HEK293 (cell line): ENCODE measurements around the gene KRTAP20-2.

Experiments
- CTCF ChIA-PET: fragments of 350-600 bp; formaldehyde crosslinking; extraction: SDS; loops from one replicate; lab custom pipeline; 2021; ENCODE audit warnings: antibody characterized with exemption; lab: Yijun Ruan, JAX
- POLR2A ChIA-PET: fragments of 300-600 bp; formaldehyde crosslinking; extraction: SDS; loops from one replicate; lab custom pipeline; 2020; ENCODE audit warnings: antibody characterized with exemption, inconsistent platforms; lab: Yijun Ruan, JAX
- H3K27ac ChIP-seq: fragments of 200-500 bp; sonication (Bioruptor generic); 2 replicates; pipeline ENCODE4 v1.5.1; 2014; ENCODE audit warnings: low read depth, low read length, control low read depth, inconsistent platforms; ENCODE audit errors: extremely low read depth
- H3K36me3 ChIP-seq, 2 experiments: fragments of 200-500 bp in 1 of 2; sonication (Bioruptor generic) in 1 of 2; 1 replicate in 1 of 2; 2 replicates in 1 of 2; pipeline ENCODE4 v1.5.1; 2014 to 2017; ENCODE audit warnings: inconsistent platforms in 2 of 2, low read length in 2 of 2; ENCODE audit not compliant: control insufficient read depth in 2 of 2, insufficient read depth in 1 of 2
- H3K4me1 ChIP-seq: fragments of 200-500 bp; sonication (Bioruptor generic); 2 replicates; pipeline ENCODE4 v1.5.1; 2014; ENCODE audit warnings: mild to moderate bottlenecking, low read length, inconsistent platforms; ENCODE audit not compliant: control insufficient read depth, insufficient read depth
- H3K4me3 ChIP-seq: 2 replicates; pipeline ENCODE4 v1.5.1; 2011; ENCODE audit warnings: low read depth, mild to moderate bottlenecking, control low read depth, low read length, moderate library complexity
- H3K9me3 ChIP-seq: fragments of 200-500 bp; sonication (Bioruptor generic); 2 replicates; pipeline ENCODE4 v1.5.1; 2014; ENCODE audit warnings: low read depth, low read length, inconsistent platforms; ENCODE audit not compliant: control insufficient read depth, insufficient read depth
- GLI4 ChIP-seq: fragments of 450-650 bp; formaldehyde crosslinking; IDR thresholded peaks from 2 replicates; pipeline ENCODE4 v1.5.1; 2016; ENCODE audit warnings: missing biosample characterization, missing genetic modification characterization
- KLF16 ChIP-seq: fragments of 450-650 bp; formaldehyde crosslinking; IDR thresholded peaks from 2 replicates; pipeline ENCODE4 v1.5.1; 2017; ENCODE audit warnings: missing biosample characterization, missing genetic modification characterization
- KLF9 ChIP-seq: fragments of 450-650 bp; formaldehyde crosslinking; IDR thresholded peaks from 2 replicates; pipeline ENCODE4 v1.5.1; 2016; ENCODE audit warnings: missing biosample characterization, missing genetic modification characterization, low read depth
- SCRT2 ChIP-seq: fragments of 450-650 bp; formaldehyde crosslinking; IDR thresholded peaks from 2 replicates; pipeline ENCODE4 v1.5.1; 2016; ENCODE audit warnings: missing biosample characterization, missing genetic modification characterization
- ZNF112 ChIP-seq: fragments of 450-650 bp; formaldehyde crosslinking; IDR thresholded peaks from 2 replicates; pipeline ENCODE4 v1.5.0; 2017; ENCODE audit warnings: missing biosample characterization, missing genetic modification characterization
- ZNF23 ChIP-seq: fragments of 450-650 bp; formaldehyde crosslinking; IDR thresholded peaks from 2 replicates; pipeline ENCODE4 v1.5.1; 2016; ENCODE audit warnings: missing biosample characterization, missing genetic modification characterization, borderline replicate concordance
- ZNF24 ChIP-seq: fragments of 450-650 bp; formaldehyde crosslinking; IDR thresholded peaks from 2 replicates; pipeline ENCODE4 v1.5.1; 2016; ENCODE audit warnings: missing biosample characterization, missing genetic modification characterization
- ZNF266 ChIP-seq: fragments of 450-650 bp; formaldehyde crosslinking; IDR thresholded peaks from 2 replicates; pipeline ENCODE4 v1.5.1; 2016; ENCODE audit warnings: missing biosample characterization, missing genetic modification characterization, low read depth
- ZNF426 ChIP-seq: fragments of 450-650 bp; formaldehyde crosslinking; IDR thresholded peaks from 2 replicates; pipeline ENCODE4 v1.5.1; 2017; ENCODE audit warnings: missing biosample characterization, missing genetic modification characterization, mild to moderate bottlenecking, inconsistent platforms, moderate library complexity
- ZNF48 ChIP-seq: fragments of 450-650 bp; formaldehyde crosslinking; IDR thresholded peaks from 2 replicates; pipeline ENCODE4 v1.5.1; 2016; ENCODE audit warnings: missing biosample characterization, missing genetic modification characterization
- ZNF501 ChIP-seq: fragments of 450-650 bp; formaldehyde crosslinking; IDR thresholded peaks from 2 replicates; pipeline ENCODE4 v1.5.1; 2016; ENCODE audit warnings: missing biosample characterization, missing genetic modification characterization
- ZNF621 ChIP-seq: fragments of 450-650 bp; formaldehyde crosslinking; IDR thresholded peaks from 2 replicates; pipeline ENCODE4 v1.5.1; 2017; ENCODE audit warnings: missing biosample characterization, missing genetic modification characterization
- ZNF639 ChIP-seq: fragments of 450-650 bp; formaldehyde crosslinking; IDR thresholded peaks from 2 replicates; pipeline ENCODE4 v1.5.1; 2016; ENCODE audit warnings: missing biosample characterization, missing genetic modification characterization
- ZNF701 ChIP-seq: fragments of 450-650 bp; formaldehyde crosslinking; IDR thresholded peaks from 2 replicates; pipeline ENCODE4 v1.5.1; 2016; ENCODE audit warnings: missing biosample characterization, missing genetic modification characterization
- ZNF768 ChIP-seq: fragments of 450-650 bp; formaldehyde crosslinking; IDR thresholded peaks from 2 replicates; pipeline ENCODE4 v1.5.1; 2018; ENCODE audit warnings: missing biosample characterization, mild to moderate bottlenecking, missing genetic modification characterization
- ZNF777 ChIP-seq: fragments of 450-650 bp; formaldehyde crosslinking; IDR thresholded peaks from 2 replicates; pipeline ENCODE4 v1.5.1; 2017; ENCODE audit warnings: missing biosample characterization, missing genetic modification characterization, borderline replicate concordance
- TF ChIP-seq, protein P1 (sequence below): fragments of 450-650 bp; IDR thresholded peaks from 2 replicates; pipeline ENCODE4 v1.5.1; 2018; ENCODE audit warnings: missing biosample characterization, missing genetic modification characterization
- TF ChIP-seq, protein P2 (sequence below): fragments of 450-650 bp; formaldehyde crosslinking; IDR thresholded peaks from 2 replicates; pipeline ENCODE4 v1.5.1; 2016; ENCODE audit warnings: missing biosample characterization, missing genetic modification characterization
- TF ChIP-seq, protein P3 (sequence below): fragments of 450-650 bp; formaldehyde crosslinking; IDR thresholded peaks from 2 replicates; pipeline ENCODE4 v1.5.1; 2016; ENCODE audit warnings: missing biosample characterization, missing genetic modification characterization, low read depth
- TF ChIP-seq, protein P4 (sequence below): fragments of 450-650 bp; formaldehyde crosslinking; IDR thresholded peaks from 2 replicates; pipeline ENCODE4 v1.5.1; 2016; ENCODE audit warnings: missing biosample characterization, missing genetic modification characterization

Gene KRTAP20-2

DNA sequence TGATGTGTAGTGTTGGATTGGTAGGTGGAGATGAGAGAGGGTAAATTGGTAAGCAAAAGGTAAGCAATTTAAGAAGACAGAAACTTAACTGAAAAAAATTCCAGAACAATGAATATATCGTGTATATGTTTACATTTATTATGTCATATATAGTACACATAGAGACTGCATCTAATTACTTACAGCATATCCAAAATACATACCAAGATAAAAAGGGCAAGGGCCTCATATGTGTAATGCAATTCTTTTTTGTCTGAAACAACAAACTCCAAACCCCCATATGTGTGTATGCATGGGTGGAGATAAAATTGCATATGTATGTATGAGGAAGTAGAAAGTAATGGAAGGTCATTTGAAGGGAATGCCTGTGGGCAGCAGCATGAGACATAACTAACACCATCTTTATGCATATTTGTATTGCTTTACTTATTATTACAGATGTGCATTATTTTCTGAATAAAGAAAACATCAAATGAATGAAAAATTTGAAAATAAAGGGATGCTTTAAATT is 12.0 kb downstream of the KRTAP20-2 start:
- no peak overlapping the region for H3K27ac ChIP-seq
- H3K9me3 ChIP-seq, result no peaks in the 10 kb centered on the region

DNA sequence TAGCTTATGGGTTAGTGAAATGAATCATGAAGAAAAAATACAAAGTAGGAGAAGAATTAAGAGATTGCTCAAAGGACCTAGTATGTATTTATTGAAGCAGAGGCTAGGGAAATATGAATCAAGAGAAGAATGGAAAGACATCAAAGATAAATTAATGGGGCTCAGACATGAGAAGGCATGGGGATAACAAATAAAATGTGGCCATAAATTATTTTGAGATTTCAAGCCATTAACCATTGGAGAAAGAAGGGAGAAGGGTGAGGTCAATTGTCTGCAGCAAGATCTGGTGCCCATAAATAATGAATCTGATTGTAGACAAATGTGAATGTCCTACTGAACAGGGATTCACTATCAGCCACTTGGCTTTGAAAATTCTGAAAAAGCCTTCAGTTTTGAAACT is 17.9 kb downstream of the KRTAP20-2 start:
- H3K9me3 ChIP-seq, result no peaks in the 10 kb centered on the region
- no peaks in the 10 kb centered on the region for H3K4me1 ChIP-seq
- ChIA-PET POLR2A (no interaction called here), CTCF (interaction anchor here (0.7 kb wide), 1 partner anchor 563 kb away, joined by 3 read pairs; no protein-coding TSS in a partner anchor)
- H3K27ac ChIP-seq, result no peak overlapping the region
- H3K4me3 ChIP-seq, result no peak overlapping the region
- H3K36me3 ChIP-seq, result no peaks in the 10 kb centered on the region
- TF ChIP-seq, protein P1, sequence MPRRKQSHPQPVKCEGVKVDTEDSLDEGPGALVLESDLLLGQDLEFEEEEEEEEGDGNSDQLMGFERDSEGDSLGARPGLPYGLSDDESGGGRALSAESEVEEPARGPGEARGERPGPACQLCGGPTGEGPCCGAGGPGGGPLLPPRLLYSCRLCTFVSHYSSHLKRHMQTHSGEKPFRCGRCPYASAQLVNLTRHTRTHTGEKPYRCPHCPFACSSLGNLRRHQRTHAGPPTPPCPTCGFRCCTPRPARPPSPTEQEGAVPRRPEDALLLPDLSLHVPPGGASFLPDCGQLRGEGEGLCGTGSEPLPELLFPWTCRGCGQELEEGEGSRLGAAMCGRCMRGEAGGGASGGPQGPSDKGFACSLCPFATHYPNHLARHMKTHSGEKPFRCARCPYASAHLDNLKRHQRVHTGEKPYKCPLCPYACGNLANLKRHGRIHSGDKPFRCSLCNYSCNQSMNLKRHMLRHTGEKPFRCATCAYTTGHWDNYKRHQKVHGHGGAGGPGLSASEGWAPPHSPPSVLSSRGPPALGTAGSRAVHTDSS (tag by site-specific recombination), result no peak
- TF ChIP-seq, protein P2, sequence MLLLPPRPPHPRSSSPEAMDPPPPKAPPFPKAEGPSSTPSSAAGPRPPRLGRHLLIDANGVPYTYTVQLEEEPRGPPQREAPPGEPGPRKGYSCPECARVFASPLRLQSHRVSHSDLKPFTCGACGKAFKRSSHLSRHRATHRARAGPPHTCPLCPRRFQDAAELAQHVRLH (tag by site-specific recombination), result no peak
- TF ChIP-seq ZNF266 (no peak), GLI4 (tag by site-specific recombination) (no peak), SCRT2 (no peak), ZNF701 (tag by site-specific recombination) (no peak)
- TF ChIP-seq, protein P3, sequence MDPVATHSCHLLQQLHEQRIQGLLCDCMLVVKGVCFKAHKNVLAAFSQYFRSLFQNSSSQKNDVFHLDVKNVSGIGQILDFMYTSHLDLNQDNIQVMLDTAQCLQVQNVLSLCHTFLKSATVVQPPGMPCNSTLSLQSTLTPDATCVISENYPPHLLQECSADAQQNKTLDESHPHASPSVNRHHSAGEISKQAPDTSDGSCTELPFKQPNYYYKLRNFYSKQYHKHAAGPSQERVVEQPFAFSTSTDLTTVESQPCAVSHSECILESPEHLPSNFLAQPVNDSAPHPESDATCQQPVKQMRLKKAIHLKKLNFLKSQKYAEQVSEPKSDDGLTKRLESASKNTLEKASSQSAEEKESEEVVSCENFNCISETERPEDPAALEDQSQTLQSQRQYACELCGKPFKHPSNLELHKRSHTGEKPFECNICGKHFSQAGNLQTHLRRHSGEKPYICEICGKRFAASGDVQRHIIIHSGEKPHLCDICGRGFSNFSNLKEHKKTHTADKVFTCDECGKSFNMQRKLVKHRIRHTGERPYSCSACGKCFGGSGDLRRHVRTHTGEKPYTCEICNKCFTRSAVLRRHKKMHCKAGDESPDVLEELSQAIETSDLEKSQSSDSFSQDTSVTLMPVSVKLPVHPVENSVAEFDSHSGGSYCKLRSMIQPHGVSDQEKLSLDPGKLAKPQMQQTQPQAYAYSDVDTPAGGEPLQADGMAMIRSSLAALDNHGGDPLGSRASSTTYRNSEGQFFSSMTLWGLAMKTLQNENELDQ (tag by site-specific recombination), result no peak

More for the DNA sequence above, 12.0 kb downstream of the KRTAP20-2 start:
- POLR2A ChIA-PET, result no interaction called here
- Histone ChIP-seq H3K36me3 (no peaks in the 10 kb centered on the region), H3K4me1 (no peaks in the 10 kb centered on the region), H3K4me3 (no peak overlapping the region)
- TF ChIP-seq ZNF426 (tag by site-specific recombination) (no peak), ZNF621 (no peak), ZNF23 (tag by site-specific recombination) (no peak), ZNF777 (tag by site-specific recombination) (no peak), ZNF639 (tag by site-specific recombination) (no peak), ZNF48 (tag by site-specific recombination) (no peak), ZNF112 (no peak), ZNF24 (tag by site-specific recombination) (no peak), ZNF768 (tag by site-specific recombination) (no peak), ZNF501 (tag by site-specific recombination) (no peak), KLF9 (no peak), KLF16 (tag by site-specific recombination) (no peak)
- TF ChIP-seq, protein P4, sequence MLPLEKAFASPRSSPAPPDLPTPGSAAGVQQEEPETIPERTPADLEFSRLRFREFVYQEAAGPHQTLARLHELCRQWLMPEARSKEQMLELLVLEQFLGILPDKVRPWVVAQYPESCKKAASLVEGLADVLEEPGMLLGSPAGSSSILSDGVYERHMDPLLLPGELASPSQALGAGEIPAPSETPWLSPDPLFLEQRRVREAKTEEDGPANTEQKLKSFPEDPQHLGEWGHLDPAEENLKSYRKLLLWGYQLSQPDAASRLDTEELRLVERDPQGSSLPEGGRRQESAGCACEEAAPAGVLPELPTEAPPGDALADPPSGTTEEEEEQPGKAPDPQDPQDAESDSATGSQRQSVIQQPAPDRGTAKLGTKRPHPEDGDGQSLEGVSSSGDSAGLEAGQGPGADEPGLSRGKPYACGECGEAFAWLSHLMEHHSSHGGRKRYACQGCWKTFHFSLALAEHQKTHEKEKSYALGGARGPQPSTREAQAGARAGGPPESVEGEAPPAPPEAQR (tag by site-specific recombination), result no peak
- CTCF ChIA-PET, result no interaction called here
